Retinal pigment epithelial cell (primary cell): ENCODE data around the gene CACNA2D4.

Experiments used
- DNase-seq: peaks from one replicate; pipeline ENCODE4 v3.0.0-alpha.2; 2010; ENCODE audit warnings: low read depth
- H3K4me3 ChIP-seq: 2 replicates; pipeline ENCODE4 v1.5.1; 2011; ENCODE audit warnings: mild to moderate bottlenecking, low read length, control low read depth, moderate library complexity
- CTCF ChIP-seq: conservative IDR thresholded peaks from 2 replicates; pipeline ENCODE4 v1.5.1; 2011; ENCODE audit warnings: low read depth, low read length, control low read depth, inconsistent platforms

Gene CACNA2D4

GRCh38 chr12:1927751-1928351, 9.4 kb upstream of the CACNA2D4 start:
- no peak for DNase-seq
- no peak overlapping the region for H3K4me3 ChIP-seq
- TF ChIP-seq CTCF = no peak

GRCh38 chr12:1927051-1927680, 8.7 kb upstream of the CACNA2D4 start:
- DNase-seq = no peak
- no peak overlapping the region for H3K4me3 ChIP-seq
- no peak for TF ChIP-seq CTCF

DNA sequence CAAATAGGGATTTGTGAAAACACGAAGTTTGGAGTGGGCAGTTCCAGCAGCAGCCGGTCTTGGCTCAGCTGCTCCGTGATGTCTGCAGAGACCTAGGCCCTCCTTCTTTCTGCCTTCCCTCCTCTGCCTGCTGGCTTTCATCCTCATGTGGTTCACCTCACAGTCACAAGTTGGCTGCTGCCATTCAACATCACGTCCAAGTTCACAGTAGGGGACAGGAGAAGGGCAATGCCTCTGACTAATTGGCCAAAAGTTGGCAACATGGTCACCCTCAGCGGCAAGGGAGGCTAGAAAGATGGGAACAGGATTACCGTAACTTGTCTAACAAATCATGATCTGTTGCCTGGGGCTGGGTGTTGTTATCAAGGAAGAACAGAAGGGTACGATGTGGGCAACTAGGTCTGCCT, 7.8 kb upstream of the CACNA2D4 start:
- H3K4me3 ChIP-seq = no peak overlapping the region
- no peak for DNase-seq
- no peak for TF ChIP-seq CTCF

GRCh38 chr12:1925684-1926006, 7.2 kb upstream of the CACNA2D4 start:
- no peak for DNase-seq
- H3K4me3 ChIP-seq = no peak overlapping the region
- TF ChIP-seq CTCF = no peak

DNA sequence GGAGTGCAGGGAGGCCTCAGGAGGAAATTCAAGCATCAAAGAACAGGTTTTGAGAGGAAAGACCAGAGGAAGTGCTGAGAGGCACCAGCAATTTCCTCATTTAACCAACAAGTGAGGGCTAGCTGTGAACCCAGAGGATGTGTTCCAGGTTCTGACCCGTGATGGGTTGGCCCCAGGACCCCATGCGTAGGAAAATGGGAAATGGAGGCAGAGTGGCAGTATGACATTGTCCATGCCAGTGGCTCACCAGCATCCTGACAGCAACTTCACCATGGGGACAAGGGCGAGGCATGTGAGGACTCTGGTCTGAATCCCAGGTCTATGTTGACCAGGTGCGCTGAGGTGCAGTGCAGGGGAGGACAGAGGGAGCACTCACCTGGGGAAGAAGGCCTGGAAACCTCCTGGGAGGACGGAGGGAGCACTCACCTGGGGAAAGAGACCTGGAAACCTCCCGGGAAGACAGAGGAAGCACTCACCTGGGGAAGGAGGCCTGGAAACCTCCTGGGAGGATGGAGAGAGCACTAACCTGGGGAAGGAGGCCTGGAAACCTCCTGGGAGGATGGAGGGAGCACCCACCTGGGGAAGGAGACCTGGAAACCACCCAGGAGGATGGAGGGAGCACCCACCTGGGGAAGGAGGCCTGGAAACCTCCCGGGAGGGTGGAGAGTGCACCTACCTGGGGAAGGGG, 6.7 kb upstream of the CACNA2D4 start:
- no peak for TF ChIP-seq CTCF
- no peak overlapping the region for H3K4me3 ChIP-seq
- no peak for DNase-seq

DNA sequence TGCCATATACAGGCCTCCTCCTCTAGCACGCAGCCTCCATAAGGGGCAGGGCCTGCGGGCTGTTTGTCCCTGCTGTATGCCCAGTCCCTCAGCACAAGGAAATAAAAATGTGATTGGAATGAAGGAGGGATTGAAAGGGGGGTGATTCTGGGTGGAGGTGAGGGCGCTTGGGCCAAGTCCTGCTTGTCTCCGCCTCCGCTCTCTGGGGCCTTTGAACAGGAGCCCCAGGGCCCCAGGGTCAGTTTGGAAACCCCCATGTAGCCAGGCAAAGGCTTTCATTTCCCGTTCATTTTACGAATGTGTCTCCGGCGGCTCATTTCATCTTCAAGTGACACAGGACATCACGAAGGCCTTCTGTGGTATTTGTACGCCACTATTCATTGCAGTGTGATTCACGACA, 4.5 kb upstream of the CACNA2D4 start:
- DNase-seq = no peak
- H3K4me3 ChIP-seq = no peak overlapping the region
- TF ChIP-seq CTCF = no peak
